GM19238 (cell line): ENCODE data around the gene LIFR.
"Not testable (repeated sequence)": the region's sequence is repeated elsewhere in the genome, so short reads cannot be mapped to it uniquely, and the experiment has no call there.

Experiments used
- DNase-seq: peaks from one replicate; pipeline ENCODE4 v3.0.0; 2011; ENCODE audit warnings: low spot score; ENCODE audit not compliant: insufficient read length

Gene LIFR

DNA sequence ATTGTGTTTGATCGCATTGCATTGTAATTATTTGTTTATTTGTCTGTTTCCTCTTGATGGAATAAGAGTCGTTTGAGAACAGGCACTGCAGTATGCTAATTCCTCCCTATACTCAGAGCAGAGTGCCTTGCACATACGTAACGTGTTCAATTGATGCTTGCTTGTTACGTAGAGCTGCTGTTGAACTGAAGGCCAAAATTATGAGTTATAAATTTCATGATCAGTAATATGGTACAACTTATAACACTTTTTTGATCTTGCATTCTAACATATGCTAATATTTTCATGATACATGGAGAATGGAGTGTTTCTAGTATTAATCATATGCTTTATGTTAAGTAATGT is 26.5 kb upstream of the LIFR start:
- DNase-seq: no peak

DNA sequence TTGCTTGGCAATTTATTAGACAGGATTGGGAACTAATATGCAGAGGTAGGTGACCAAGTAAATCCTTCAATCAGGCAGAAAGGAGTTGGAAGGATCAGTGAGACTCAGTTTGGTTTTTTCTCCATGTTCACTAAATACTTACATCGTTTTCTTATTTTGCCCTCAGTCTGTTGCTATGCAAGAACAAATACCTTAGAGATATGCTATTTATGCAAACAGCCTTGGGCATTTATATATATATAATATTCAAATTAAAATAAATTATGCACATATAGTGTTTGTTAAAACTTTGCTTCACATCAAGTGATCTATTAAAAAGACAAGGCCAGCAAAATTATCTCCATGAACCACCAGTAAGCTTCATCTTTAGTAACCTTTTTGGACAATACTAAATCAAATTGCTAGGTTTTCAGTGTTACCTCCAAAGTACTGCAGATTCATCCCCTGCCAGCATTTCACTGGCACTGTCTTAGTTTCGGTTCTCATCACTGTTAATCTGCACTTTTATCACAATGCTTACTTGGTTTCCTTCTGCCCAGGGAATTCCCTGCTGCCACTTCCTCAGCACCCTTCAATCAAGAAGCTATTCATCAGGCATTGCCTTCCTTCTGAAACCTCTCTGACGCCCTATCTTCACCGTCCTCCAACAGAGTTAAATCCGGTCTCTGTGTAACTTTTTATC is 26.0 kb upstream of the LIFR start:
- DNase-seq: no peak

DNA sequence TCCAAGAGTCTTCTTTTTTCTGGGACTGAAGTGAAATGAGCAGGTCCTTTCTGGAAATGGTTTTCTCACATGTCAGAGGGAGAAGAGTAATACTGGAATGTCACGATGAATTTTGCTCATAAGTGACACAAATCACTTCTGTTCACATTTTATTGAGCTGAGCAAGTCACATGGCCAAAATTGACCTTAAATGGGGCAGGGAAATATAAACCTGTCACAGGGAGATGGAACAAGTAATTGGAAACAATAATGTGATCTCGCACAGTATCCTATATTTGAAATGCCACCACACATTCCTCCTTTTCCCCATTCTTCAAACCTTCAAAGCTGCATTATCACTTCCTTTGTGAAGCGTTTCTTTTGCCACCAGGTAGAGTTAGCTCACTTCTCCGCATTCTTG is 25.2 kb upstream of the LIFR start:
- no peak for DNase-seq

GRCh38 chr5:38579105-38579504 is 22.7 kb upstream of the LIFR start:
- DNase-seq: no peak

DNA sequence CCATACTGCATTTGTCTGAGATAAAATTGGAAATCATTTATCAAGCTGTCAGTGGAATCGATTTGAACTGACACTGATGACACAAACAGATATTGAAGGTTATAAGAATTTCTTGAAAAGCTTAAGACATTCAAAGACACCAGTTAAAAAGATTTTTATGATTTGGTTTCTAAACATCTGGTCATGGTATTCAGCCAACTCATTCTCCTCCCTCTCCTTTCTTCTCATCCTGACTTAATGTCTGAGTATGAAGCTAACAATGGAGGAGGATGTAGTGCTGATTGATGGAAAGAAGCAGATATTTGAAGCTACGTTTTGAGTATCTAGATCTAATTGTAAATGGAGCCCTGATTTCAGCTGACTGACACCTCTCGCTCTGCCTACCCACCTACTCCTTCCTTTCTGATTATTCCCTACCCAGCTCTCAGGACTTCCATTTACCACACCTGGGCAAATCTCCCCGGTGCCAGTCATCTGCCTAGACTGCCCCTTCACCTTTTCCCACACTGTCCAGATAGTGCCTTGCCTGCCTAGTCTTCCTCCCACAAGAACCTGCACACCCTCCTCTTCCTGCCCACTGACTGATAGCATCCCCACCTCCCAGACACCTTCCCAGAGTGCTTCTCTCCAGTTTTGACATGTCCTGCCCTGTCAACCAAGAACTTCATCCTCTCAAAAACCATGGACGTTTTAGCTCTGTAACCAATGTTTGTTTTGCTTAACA is 20.7 kb upstream of the LIFR start:
- DNase-seq: no peak

- no peak for DNase-seq
Observed at GRCh38 chr5:38576442-38576841, 20.0 kb upstream of the LIFR start.

- DNase-seq: no peak
Observed at GRCh38 chr5:38575476-38575875, 19.0 kb upstream of the LIFR start.

GRCh38 chr5:38574009-38574408 is 17.6 kb upstream of the LIFR start:
- DNase-seq: no peak

GRCh38 chr5:38573521-38573920 is 17.1 kb upstream of the LIFR start:
- no peak for DNase-seq

- no peak for DNase-seq
Observed at GRCh38 chr5:38569180-38569579, 12.7 kb upstream of the LIFR start.

- DNase-seq: not testable (repeated sequence)
Observed at GRCh38 chr5:38567306-38567705, 10.9 kb upstream of the LIFR start.

- no peak for DNase-seq
Observed at GRCh38 chr5:38563624-38564023, 7.2 kb upstream of the LIFR start.

DNA sequence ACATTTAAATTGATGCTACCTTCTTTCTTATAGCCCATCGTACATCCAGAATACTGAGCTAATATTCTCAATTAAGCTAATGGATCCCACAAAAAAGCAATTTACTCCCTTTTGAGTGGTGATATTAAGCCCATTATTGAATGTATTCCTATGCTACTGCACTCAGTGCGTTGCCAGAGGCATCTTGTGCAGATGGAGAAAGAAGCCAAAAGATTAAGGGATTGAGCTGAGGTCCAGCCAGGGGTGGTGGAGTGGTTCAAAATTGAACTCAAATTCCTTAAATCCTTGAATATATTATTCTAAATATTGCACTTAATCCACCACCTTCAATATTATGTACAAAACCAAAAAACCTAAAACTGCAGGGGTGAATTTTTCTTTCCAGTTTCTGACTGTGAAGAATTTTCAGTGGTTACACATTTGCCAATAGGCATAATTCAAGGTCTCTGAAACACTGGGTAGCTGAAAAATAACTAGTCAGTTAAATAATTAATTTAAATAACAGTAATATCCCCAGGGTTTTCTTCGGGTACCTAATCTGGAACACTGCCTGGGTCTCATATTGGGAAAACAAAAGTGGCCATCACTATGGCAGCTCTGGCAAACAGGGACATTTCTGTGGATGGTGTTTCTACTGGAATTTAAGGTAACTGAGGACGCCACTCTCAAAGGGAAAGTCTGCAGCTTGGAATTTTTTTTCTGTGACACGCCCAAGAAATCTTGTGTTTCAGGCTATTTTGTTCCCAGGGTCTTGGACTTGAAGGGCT is 6.2 kb upstream of the LIFR start:
- no peak for DNase-seq

DNA sequence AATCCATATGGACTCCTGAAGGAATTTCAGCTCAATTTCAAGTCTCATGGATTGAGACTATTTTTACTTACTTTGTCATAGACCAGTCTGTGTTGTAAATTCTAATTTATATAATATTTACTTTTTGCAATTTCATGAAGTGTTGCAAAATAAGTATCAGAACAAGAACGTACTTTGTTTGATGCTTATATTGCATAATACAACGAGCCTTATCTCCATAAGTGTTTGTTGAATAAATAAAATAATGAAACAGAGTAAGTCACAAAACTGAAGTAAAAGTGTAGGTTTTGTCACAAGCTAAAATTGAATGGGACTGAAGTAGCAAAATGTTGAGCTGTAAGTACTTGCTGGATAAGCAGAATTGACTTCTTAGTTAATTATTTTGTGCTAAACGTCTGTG is 3.0 kb upstream of the LIFR start:
- DNase-seq: no peak

- no peak for DNase-seq
Observed at GRCh38 chr5:38557792-38558191, 1.3 kb upstream of the LIFR start.

GRCh38 chr5:38557308-38557710 is 863 bp upstream of the LIFR start:
- DNase-seq: no peak

DNA sequence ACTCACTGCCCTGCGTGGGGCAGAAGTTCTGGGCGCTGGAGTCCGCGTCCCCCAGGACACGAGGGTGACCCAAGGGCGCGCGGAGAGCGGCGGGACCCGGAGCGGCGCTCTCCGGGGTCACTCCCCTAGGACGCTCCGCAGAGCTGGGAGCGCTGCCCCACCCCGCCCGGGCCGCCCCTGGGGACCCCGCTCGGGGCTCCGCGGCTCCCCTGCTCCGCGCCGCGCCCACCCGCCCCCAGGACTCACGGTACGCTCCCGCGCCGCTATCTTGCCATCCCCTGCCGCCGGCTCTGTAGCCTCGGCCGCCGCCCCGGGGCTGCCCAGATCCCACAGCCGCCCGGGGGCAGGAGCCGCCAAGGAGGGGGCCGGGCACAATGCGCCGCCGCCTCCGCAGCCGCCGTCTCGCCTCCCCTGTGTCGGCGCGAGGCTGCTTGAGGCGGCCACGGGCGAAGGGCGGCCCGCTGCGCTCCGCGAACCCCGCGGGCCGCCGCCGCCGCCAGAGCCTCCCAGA is 303 bp downstream of the LIFR start:
- peak; percentile 3 for DNase-seq

DNA sequence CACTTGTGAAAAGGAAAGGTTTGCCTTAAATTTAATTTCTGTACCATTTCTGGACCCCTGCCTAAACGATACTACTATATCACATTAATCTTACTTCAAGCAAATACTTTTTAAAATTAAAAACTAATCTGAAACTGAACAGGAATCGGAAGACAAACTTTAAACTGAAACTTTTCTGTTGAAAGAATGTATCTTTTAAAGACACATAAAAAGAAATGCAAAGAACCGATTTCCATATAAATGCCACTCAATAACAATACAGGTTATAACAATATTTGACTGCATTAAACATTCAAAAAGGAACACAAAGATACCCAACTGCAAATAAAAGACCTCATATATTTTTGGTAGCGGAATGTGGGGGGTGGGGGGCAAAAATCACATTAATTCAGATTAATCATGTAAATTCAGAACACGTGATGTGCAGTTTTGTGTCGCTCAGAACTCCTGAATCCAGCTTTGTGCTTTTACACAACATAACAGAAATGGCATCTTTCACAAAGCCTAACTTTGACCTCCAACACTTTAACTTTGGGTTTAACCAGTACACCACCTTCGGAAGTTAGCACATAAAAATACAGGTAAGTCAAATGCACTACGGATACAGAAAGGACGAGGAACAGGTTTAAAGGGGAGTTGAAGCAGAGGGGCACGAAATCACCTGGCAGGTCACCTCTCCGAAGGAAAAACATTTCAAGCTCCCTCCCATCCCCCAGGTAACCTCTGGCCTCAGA is 925 bp downstream of the LIFR start:
- DNase-seq: no peak

GRCh38 chr5:38554861-38555260 is 1.6 kb downstream of the LIFR start:
- no peak for DNase-seq

DNA sequence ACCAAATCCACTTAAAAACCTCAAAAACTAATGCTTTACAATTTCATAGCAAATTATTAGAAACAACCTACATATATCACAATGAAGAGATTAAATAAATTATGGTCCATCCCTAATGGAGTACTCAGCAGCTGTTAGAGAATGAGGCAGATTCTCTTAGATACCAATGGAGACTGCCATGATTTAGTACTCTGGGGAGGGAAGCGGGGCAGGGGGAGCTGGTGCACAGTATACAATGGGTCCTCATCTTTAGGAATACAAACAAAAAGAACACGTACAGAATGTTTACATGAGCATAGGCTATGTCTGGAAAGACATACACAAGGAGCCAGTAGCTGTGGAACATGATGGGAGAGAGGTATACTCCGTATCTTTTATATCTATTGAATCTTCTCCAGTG is 2.0 kb downstream of the LIFR start:
- DNase-seq: no peak

DNA sequence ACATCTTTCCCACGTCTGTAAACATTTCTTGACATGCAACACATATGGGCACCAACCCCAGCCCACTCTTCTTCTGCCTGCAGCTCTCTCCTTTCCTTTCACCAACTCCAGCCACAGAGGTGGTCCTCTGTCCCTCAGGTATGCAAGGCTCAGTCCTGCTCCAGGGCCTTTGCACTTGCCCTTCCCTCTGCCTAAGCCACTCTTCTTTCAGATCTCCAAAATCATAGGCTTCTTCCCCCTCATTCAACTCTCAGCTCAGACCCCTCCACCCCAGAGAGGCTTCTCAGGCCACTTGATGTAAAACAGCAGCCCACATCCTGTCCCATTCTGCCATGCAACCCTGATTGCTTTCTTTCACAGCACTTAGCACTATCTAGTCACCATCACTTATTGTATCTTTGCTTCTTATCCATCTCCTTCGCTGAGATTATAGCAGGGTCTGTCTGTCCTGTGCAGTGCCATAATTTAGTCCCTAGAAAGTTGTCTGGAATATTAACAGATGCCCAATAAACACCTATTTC is 3.4 kb downstream of the LIFR start:
- no peak for DNase-seq
